Ovary (tissue), 9 donors: ENCODE measurements around the gene RFX1. TPM values are rescaled to one million over a fixed set of nuclear protein-coding genes. Genes with fewer than 3 reads are reported as not detected.

Source experiments
- DNase-seq, 5 donors: peaks; one replicate each; pipeline ENCODE4 v3.0.0-alpha.2; 2019 to 2020
- H3K27ac ChIP-seq, 2 donors: fragments of 200-600 bp; one replicate each; pipeline versions ENCODE4 v1.5.1 to v1.8.0; 2019 to 2022
- H3K27me3 ChIP-seq: fragments of 200-600 bp; one replicate; pipeline ENCODE4 v1.8.0; 2022
- H3K36me3 ChIP-seq: fragments of 200-600 bp; sonication (generic); one replicate; pipeline ENCODE4 v1.5.1; 2019
- H3K4me1 ChIP-seq: one replicate; pipeline ENCODE4 v1.8.1; 2013; ENCODE audit warnings: mild to moderate bottlenecking, moderate library complexity; ENCODE audit not compliant: insufficient read depth
- H3K4me3 ChIP-seq: fragments of 200-600 bp; sonication (generic); one replicate; pipeline ENCODE4 v1.5.1; 2017
- H3K9me3 ChIP-seq, 2 donors: fragments of 200-600 bp in 1 of 2; sonication (generic) in 1 of 2; one replicate each; pipeline versions ENCODE4 v1.5.1 to v1.8.1; 2013 to 2019; ENCODE audit warnings: mild to moderate bottlenecking in 1 of 2, moderate library complexity in 1 of 2
- CTCF ChIP-seq, 3 donors: fragments of 450-650 bp in 2 of 3; fragments of 200-600 bp in 1 of 3; IDR thresholded peaks; one replicate each; pipeline versions ENCODE4 v1.5.1 to v1.8.0; 2016 to 2022; ENCODE audit warnings: antibody characterized with exemption in 3 of 3, mild to moderate bottlenecking in 1 of 3
- EP300 ChIP-seq: sonication (generic); formaldehyde crosslinking; IDR thresholded peaks from one replicate; pipeline ENCODE4 v1.6.1; 2017; ENCODE audit warnings: antibody characterized with exemption
- POLR2A ChIP-seq: fragments of 450-650 bp; IDR thresholded peaks from one replicate; pipeline ENCODE4 v1.6.1; 2017; ENCODE audit warnings: antibody characterized with exemption, mild to moderate bottlenecking, moderate library complexity
- WGBS, 3 donors: extraction: QIAGEN DNeasy Blood & Tissue Kit in 1 of 3; methylation state at CpG; one replicate each; pipeline versions ENCODE4 v1.1.5 to v1.1.7; 2013 to 2017; 5-methylcytosine and 5-hydroxymethylcytosine counted together
- intact Hi-C, 4 donors: fragments of 100-400 bp; cut with DNase I; formaldehyde crosslinking; loops; one replicate each; pipeline versions ENCODE4 v1.11.0 to v1.15.1; 2022 to 2023
- polyA plus RNA-seq, 2 donors: library from polyadenylated mRNA; stranded (reverse); fragments of 200-250 nt in 1 of 2; fragments of 350-450 nt in 1 of 2; fragmentation: Illumina TruSeq in 1 of 2; extraction: RNeasy Lipid Tissue Mini Kit (QIAGEN cat#74804) in 1 of 2; gene quantifications; one replicate each; pipeline ENCODE4 v1.2.3, GENCODE V29; 2013 to 2014
- total RNA-seq, 7 donors: library from RNA; depleted of rRNA in 2 of 7; stranded (reverse); fragments of >200 nt in 2 of 7; fragmentation: NEBNext Ultra II Directional in 3 of 7; extraction: Animal tissue kit (Norgen Biotek cat#: 25700) in 3 of 7; gene quantifications; one replicate each; pipeline versions ENCODE4 v1.1.0 to v1.2.4, GENCODE V29; 2016 to 2023
- donor health status: DM: no; HTN: no; CAD: no; lungs with moderate emphysema.
- donor health status: DM: no; HTN: no; CAD: no.
- donor health status: Bipolar disorder and iron deficiency.
- donor health status: DM: yes; HTN: yes; CAD: no.
- donor health status: DM: no; HTN: no; CAD: no.
- donor health status: DM: yes; HTN: yes; CAD: no.

RFX1 gene
- total and polyA plus RNA-seq, 9 donors, result 1.2 to 16.1 (median 13.1) TPM

GRCh38 chr19:13918726-13919411 is 87.3 kb downstream of the RFX1 start:
- H3K36me3 ChIP-seq, result no peaks in the 10 kb centered on the region
- H3K9me3 ChIP-seq, result no peaks in the 10 kb centered on the region
- no peaks in the 10 kb centered on the region for H3K27me3 ChIP-seq
- WGBS, 3 donors, result 82 to 86% (median 85%) methylated on average over 20 to 34 of the region's 34 CpGs
- H3K4me3 ChIP-seq, result no peak overlapping the region
- TF ChIP-seq POLR2A, result no peak
- H3K27ac ChIP-seq, result no peak overlapping the region
- no peak for DNase-seq
- no peaks in the 10 kb centered on the region for H3K4me1 ChIP-seq
- intact Hi-C loops, result no loop called here

- 57 to 81% (median 79%) methylated on average over 14 of the region's 14 CpGs for WGBS, 3 donors
- H3K27me3 ChIP-seq, result no peaks in the 10 kb centered on the region
- H3K9me3 ChIP-seq, result no peaks in the 10 kb centered on the region
- no peak for DNase-seq
- TF ChIP-seq POLR2A, result no peak
- no peak for TF ChIP-seq CTCF (IDR thresholded peaks at IDR 0.05)
- no peak for TF ChIP-seq EP300
- no peaks in the 10 kb centered on the region for H3K4me1 ChIP-seq
- H3K4me3 ChIP-seq, result no peak overlapping the region
- intact Hi-C loops, result no loop called here
- no peaks in the 10 kb centered on the region for H3K36me3 ChIP-seq
- no peak overlapping the region for H3K27ac ChIP-seq
Observed at GRCh38 chr19:13917888-13918406, 88.2 kb downstream of the RFX1 start.

- Histone ChIP-seq H3K4me1 (no peaks in the 10 kb centered on the region), H3K4me3 (no peak overlapping the region), H3K27ac (no peak overlapping the region), H3K27me3 (no peaks in the 10 kb centered on the region), H3K36me3 (no peaks in the 10 kb centered on the region), H3K9me3 (no peaks in the 10 kb centered on the region)
- no peak for DNase-seq
- TF ChIP-seq CTCF (IDR thresholded peaks at IDR 0.05) (no peak), EP300 (no peak), POLR2A (no peak)
- WGBS, 3 donors, result 75 to 84% (median 77%) methylated on average over 3 of the region's 3 CpGs
- intact Hi-C loops, result no loop called here
Observed at GRCh38 chr19:13914777-13915176, 91.3 kb downstream of the RFX1 start.

GRCh38 chr19:13913352-13913751 is 92.8 kb downstream of the RFX1 start:
- H3K4me1 ChIP-seq, result no peaks in the 10 kb centered on the region
- intact Hi-C loops, result no loop called here
- no peaks in the 10 kb centered on the region for H3K36me3 ChIP-seq
- WGBS, 3 donors, result 88 to 92% (median 92%) methylated on average over 16 to 17 of the region's 17 CpGs
- no peak overlapping the region for H3K27ac ChIP-seq
- H3K9me3 ChIP-seq, result no peaks in the 10 kb centered on the region
- H3K27me3 ChIP-seq, result no peaks in the 10 kb centered on the region
- H3K4me3 ChIP-seq, result no peak overlapping the region
- DNase-seq, result no peak
- no peak for TF ChIP-seq POLR2A
- TF ChIP-seq CTCF (IDR thresholded peaks at IDR 0.05), result no peak
- no peak for TF ChIP-seq EP300

Other genes starting within 250 kb of the RFX1 start
- gene MRI1, start 241.8 kb downstream of the RFX1 start, total RNA-seq, result 10 to 100 TPM; 27.5 to 52.6 (median 43.1) TPM
- gene MRI1, start 241.8 kb downstream of the RFX1 start, polyA plus RNA-seq, result 10 to 100 TPM; 13.9 to 34.2 TPM
- 100 to 1,000 TPM in 2 of 7 donors, 10 to 100 TPM in 5; 76.4 to 298 (median 91.3) TPM for gene C19orf53, start 231.9 kb downstream of the RFX1 start, total RNA-seq
- 100 to 1,000 TPM in 1 of 2 donors, 10 to 100 TPM in 1; 62.5 to 156 TPM for gene C19orf53, start 231.9 kb downstream of the RFX1 start, polyA plus RNA-seq
- gene ZSWIM4, start 210.9 kb downstream of the RFX1 start, total RNA-seq, result 1 to 10 TPM; 2.6 to 7.9 (median 4.6) TPM
- 1 to 10 TPM; 1.2 to 3.8 TPM for gene ZSWIM4, start 210.9 kb downstream of the RFX1 start, polyA plus RNA-seq
- gene NANOS3, start 129.2 kb downstream of the RFX1 start, total RNA-seq, result 1 to 10 TPM in 3 of 7 donors, under 1 TPM in 1, not detected in 3; 0.98 to 2.4 (median 1.3) TPM
- gene NANOS3, start 129.2 kb downstream of the RFX1 start, polyA plus RNA-seq, result under 1 TPM in 1 of 2 donors, not detected in 1; 0.30 TPM
- gene BRME1, start 100.2 kb downstream of the RFX1 start, total RNA-seq, result 1 to 10 TPM; 1.3 to 3.7 (median 2.3) TPM
- 1 to 10 TPM in 1 of 2 donors, under 1 TPM in 1; 0.57 to 2.8 TPM for gene BRME1, start 100.2 kb downstream of the RFX1 start, polyA plus RNA-seq
- 10 to 100 TPM; 21.0 to 38.1 (median 29.7) TPM for gene CC2D1A, start 100.1 kb downstream of the RFX1 start, total RNA-seq
- gene CC2D1A, start 100.1 kb downstream of the RFX1 start, polyA plus RNA-seq, result 10 to 100 TPM; 13.1 to 24.1 TPM
- gene PODNL1, start 67.9 kb downstream of the RFX1 start, total RNA-seq, result 1 to 10 TPM in 5 of 7 donors, under 1 TPM in 2; 0.48 to 3.8 (median 1.4) TPM
- gene PODNL1, start 67.9 kb downstream of the RFX1 start, polyA plus RNA-seq, result 1 to 10 TPM in 1 of 2 donors, under 1 TPM in 1; 0.63 to 3.7 TPM
- gene DCAF15, start 53.8 kb downstream of the RFX1 start, total RNA-seq, result 10 to 100 TPM; 11.1 to 28.0 (median 23.4) TPM
- 10 to 100 TPM in 1 of 2 donors, 1 to 10 TPM in 1; 5.0 to 29.1 TPM for gene DCAF15, start 53.8 kb downstream of the RFX1 start, polyA plus RNA-seq
- not detected for gene RLN3, start 21.8 kb upstream of the RFX1 start, total RNA-seq
- gene RLN3, start 21.8 kb upstream of the RFX1 start, polyA plus RNA-seq, result not detected
- gene IL27RA, start 25.4 kb upstream of the RFX1 start, total RNA-seq, result 1 to 10 TPM in 5 of 7 donors, under 1 TPM in 2; 0.48 to 4.3 (median 1.8) TPM
- 1 to 10 TPM; 2.1 to 2.4 TPM for gene IL27RA, start 25.4 kb upstream of the RFX1 start, polyA plus RNA-seq
- gene PALM3, start 55.8 kb upstream of the RFX1 start, total RNA-seq, result 1 to 10 TPM in 1 of 7 donors, under 1 TPM in 4, not detected in 2; 0.17 to 2.6 (median 0.48) TPM
- gene PALM3, start 55.8 kb upstream of the RFX1 start, polyA plus RNA-seq, result under 1 TPM; 0.20 to 0.33 TPM
- 10 to 100 TPM in 1 of 7 donors, 1 to 10 TPM in 1, under 1 TPM in 5; 0.28 to 13.9 (median 0.53) TPM for gene MISP3, start 66.5 kb upstream of the RFX1 start, total RNA-seq
- gene MISP3, start 66.5 kb upstream of the RFX1 start, polyA plus RNA-seq, result 1 to 10 TPM in 1 of 2 donors, under 1 TPM in 1; 0.80 to 1.3 TPM
- gene C19orf67, start 79.5 kb upstream of the RFX1 start, total RNA-seq, result not detected
- gene C19orf67, start 79.5 kb upstream of the RFX1 start, polyA plus RNA-seq, result under 1 TPM in 1 of 2 donors, not detected in 1; 0.08 TPM
- gene SAMD1, start 84.4 kb upstream of the RFX1 start, total RNA-seq, result 10 to 100 TPM; 13.6 to 68.3 (median 41.0) TPM
- 10 to 100 TPM; 10.5 to 23.6 TPM for gene SAMD1, start 84.4 kb upstream of the RFX1 start, polyA plus RNA-seq
- gene PRKACA, start 111.4 kb upstream of the RFX1 start, total RNA-seq, result 100 to 1,000 TPM in 5 of 7 donors, 10 to 100 TPM in 2; 33.3 to 280 (median 201) TPM
- gene PRKACA, start 111.4 kb upstream of the RFX1 start, polyA plus RNA-seq, result 100 to 1,000 TPM; 104 to 207 TPM
- gene ASF1B, start 130.3 kb upstream of the RFX1 start, total RNA-seq, result 1 to 10 TPM in 4 of 7 donors, under 1 TPM in 3; 0.12 to 4.9 (median 1.0) TPM
- gene ASF1B, start 130.3 kb upstream of the RFX1 start, polyA plus RNA-seq, result 1 to 10 TPM in 1 of 2 donors, under 1 TPM in 1; 0.99 to 1.6 TPM
- 10 to 100 TPM in 5 of 7 donors, 1 to 10 TPM in 2; 4.1 to 36.8 (median 22.5) TPM for gene ADGRL1, start 199.8 kb upstream of the RFX1 start, total RNA-seq
- gene ADGRL1, start 199.8 kb upstream of the RFX1 start, polyA plus RNA-seq, result 1 to 10 TPM; 2.1 to 6.7 TPM